Epithelial cell of prostate (primary cell): ENCODE measurements around the gene DOCK3.

ENCODE experiments used
- DNase-seq: peaks from one replicate; pipeline ENCODE4 v3.0.0-alpha.2; 2011; ENCODE audit warnings: low read depth, low spot score
- H3K27ac ChIP-seq: fragments of 450-650 bp; 2 replicates; pipeline ENCODE4 v1.5.1; 2017; ENCODE audit warnings: mild to moderate bottlenecking

The DOCK3 gene

DNA sequence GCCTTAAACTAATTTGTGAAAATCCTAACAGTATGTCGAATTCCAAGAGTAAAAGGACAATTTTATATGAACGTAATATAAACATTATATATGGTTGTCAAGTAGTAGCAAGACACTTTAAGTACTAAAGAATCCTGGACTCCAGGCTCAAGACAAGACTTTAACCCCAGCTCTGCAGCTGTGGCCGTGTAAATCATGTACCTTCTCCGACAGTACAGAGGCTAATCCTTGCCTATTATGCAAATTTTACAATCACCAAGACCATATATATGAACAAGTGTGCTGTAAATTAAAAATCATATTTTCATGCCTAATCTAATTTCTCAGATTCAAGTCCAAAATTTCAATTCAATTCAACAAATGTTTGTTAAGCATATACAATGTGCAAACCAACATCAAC, 752.2 kb downstream of the DOCK3 start:
- no peak overlapping the region for H3K27ac ChIP-seq
- DNase-seq, result no peak

DNA sequence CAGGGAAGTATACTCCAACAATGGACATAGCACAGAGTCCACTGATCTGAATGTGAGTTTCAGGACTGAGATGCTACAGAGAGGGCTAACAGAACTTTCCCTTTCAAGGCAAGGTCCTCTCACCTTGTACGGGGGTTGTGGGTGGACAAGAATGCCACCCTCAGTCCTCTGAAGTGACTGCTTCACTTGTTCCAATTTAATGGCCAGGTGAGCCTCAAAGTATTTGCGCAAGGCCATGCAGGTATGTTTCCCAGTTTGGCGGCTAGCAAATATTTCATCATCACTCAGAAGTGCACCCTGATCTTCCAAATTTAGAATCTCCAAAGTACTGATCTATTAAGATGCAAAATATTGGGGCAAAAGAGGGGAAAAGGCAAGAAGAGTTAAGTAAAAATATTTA, 754.4 kb downstream of the DOCK3 start:
- no peak for DNase-seq
- H3K27ac ChIP-seq, result no peak overlapping the region
